HEK293 (cell line): Measurements from ENCODE around the gene NEIL1.
A peak's percentile ranks its signal among the peaks of the same experiment; 100 is the strongest.

Experiments used
- HOXD13 ChIP-seq: sonication (generic); formaldehyde crosslinking; IDR thresholded peaks from 2 replicates; pipeline ENCODE4 v1.8.0; 2022; ENCODE audit warnings: missing genetic modification reagents, borderline replicate concordance
- PRDM1 ChIP-seq: fragments of 450-650 bp; formaldehyde crosslinking; IDR thresholded peaks from 2 replicates; pipeline ENCODE4; 2016; ENCODE audit warnings: missing biosample characterization, missing genetic modification characterization
- SP2 ChIP-seq: fragments of 450-650 bp; formaldehyde crosslinking; IDR thresholded peaks from 2 replicates; pipeline ENCODE4 v1.5.1; 2016; ENCODE audit warnings: missing biosample characterization, missing genetic modification characterization
- ZBTB21 ChIP-seq: fragments of 450-650 bp; formaldehyde crosslinking; IDR thresholded peaks from 2 replicates; pipeline ENCODE4 v1.5.1; 2017; ENCODE audit warnings: missing biosample characterization, missing genetic modification characterization
- ZBTB7A ChIP-seq: fragments of 450-650 bp; formaldehyde crosslinking; IDR thresholded peaks from 2 replicates; pipeline ENCODE4 v1.5.1; 2016; ENCODE audit warnings: low read depth, missing biosample characterization, missing genetic modification characterization
- ZFP37 ChIP-seq: fragments of 450-650 bp; formaldehyde crosslinking; IDR thresholded peaks from 2 replicates; pipeline ENCODE4 v1.5.1; 2016; ENCODE audit warnings: missing biosample characterization, missing genetic modification characterization
- ZNF169 ChIP-seq: fragments of 450-650 bp; formaldehyde crosslinking; IDR thresholded peaks from 2 replicates; pipeline ENCODE4 v1.5.1; 2016; ENCODE audit warnings: missing biosample characterization, missing genetic modification characterization
- ZNF311 ChIP-seq: fragments of 450-650 bp; formaldehyde crosslinking; IDR thresholded peaks from 2 replicates; pipeline ENCODE4 v1.5.1; 2017; ENCODE audit warnings: missing biosample characterization, missing genetic modification characterization, borderline replicate concordance
- ZNF324 ChIP-seq: fragments of 450-650 bp; formaldehyde crosslinking; IDR thresholded peaks from 2 replicates; pipeline ENCODE4 v1.5.1; 2016; ENCODE audit warnings: missing biosample characterization, missing genetic modification characterization
- ZNF354C ChIP-seq: fragments of 450-650 bp; formaldehyde crosslinking; IDR thresholded peaks from 2 replicates; pipeline ENCODE4 v1.5.1; 2016; ENCODE audit warnings: missing biosample characterization, missing genetic modification characterization, low read depth, borderline replicate concordance
- ZNF548 ChIP-seq: fragments of 450-650 bp; formaldehyde crosslinking; IDR thresholded peaks from 2 replicates; pipeline ENCODE4 v1.5.1; 2016; ENCODE audit warnings: missing biosample characterization, missing genetic modification characterization
- ZNF596 ChIP-seq: fragments of 450-650 bp; IDR thresholded peaks from 2 replicates; pipeline ENCODE4 v1.5.0; 2018; ENCODE audit warnings: missing biosample characterization, mild to moderate bottlenecking, missing genetic modification characterization, moderate library complexity
- ZNF610 ChIP-seq: fragments of 450-650 bp; formaldehyde crosslinking; IDR thresholded peaks from 2 replicates; pipeline ENCODE4 v1.5.1; 2016; ENCODE audit warnings: missing biosample characterization, missing genetic modification characterization, borderline replicate concordance
- ZNF624 ChIP-seq: fragments of 450-650 bp; formaldehyde crosslinking; IDR thresholded peaks from 2 replicates; pipeline ENCODE4 v1.5.1; 2017; ENCODE audit warnings: missing biosample characterization, missing genetic modification characterization
- ZNF626 ChIP-seq: fragments of 450-650 bp; sonication (Bioruptor Pico); formaldehyde crosslinking; IDR thresholded peaks from 2 replicates; pipeline ENCODE4 v1.5.1; 2018; ENCODE audit warnings: missing biosample characterization, missing genetic modification characterization, inconsistent platforms
- ZNF837 ChIP-seq: fragments of 450-650 bp; formaldehyde crosslinking; IDR thresholded peaks from 2 replicates; pipeline ENCODE4 v1.5.1; 2016; ENCODE audit warnings: missing biosample characterization, missing genetic modification characterization
- TF ChIP-seq, protein P1 (sequence below): fragments of 450-650 bp; formaldehyde crosslinking; conservative IDR thresholded peaks from 2 replicates; pipeline ENCODE4 v1.5.1; 2016; ENCODE audit warnings: low read depth, missing biosample characterization, missing genetic modification characterization
- TF ChIP-seq, protein P2 (sequence below): fragments of 450-650 bp; formaldehyde crosslinking; IDR thresholded peaks from 2 replicates; pipeline ENCODE4 v1.5.1; 2017; ENCODE audit warnings: missing biosample characterization, missing genetic modification characterization
- TF ChIP-seq, protein P3 (sequence below): fragments of 450-650 bp; formaldehyde crosslinking; IDR thresholded peaks from 2 replicates; pipeline ENCODE4 v1.5.1; 2016; ENCODE audit warnings: missing biosample characterization, missing genetic modification characterization, low read depth
- TF ChIP-seq, protein P4 (sequence below): fragments of 450-650 bp; IDR thresholded peaks from 2 replicates; pipeline ENCODE4 v1.5.1; 2018; ENCODE audit warnings: missing biosample characterization, mild to moderate bottlenecking, missing genetic modification characterization

The NEIL1 gene

DNA sequence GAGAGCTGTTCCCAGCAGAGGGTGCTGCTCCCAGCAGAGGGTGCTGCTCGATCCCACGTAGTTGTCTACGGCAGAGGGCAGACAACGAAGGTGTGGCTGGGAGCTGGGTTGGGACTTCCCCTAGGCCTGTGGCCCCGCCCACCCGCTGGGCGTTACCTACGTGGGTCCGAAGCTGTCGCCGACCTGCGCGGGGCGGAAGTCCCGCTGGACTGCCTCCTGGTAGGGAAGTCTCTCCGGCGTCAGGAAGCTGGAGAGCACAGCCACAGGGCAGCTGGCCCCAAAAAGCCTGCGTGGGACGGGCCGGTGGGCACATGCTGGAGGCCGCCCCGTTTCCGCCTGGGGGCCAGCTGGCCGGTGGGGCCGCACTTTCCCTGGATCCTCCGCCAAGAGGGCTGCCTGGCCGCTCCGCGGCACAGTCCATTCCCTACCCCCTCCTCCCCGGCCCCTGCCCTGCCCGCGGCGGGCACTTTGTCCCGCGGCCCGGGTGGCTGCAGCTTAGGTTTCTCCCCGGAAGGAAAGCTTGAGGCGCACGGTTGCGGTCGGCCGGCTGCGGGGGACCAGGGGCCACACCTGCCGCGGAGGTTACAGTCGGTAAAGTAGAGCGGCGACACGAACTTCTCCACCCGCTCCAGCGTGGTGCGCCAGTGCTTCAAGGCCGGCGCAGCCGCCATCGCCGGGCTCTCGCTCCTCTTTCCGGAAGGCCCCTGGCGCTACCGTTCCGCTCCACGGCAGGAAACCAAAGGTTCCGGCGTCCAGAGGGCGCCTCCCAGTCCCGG, 21.3 kb downstream of the NEIL1 start, which contains the start of gene MAN2C1 (continued):
- TF ChIP-seq, protein P1, sequence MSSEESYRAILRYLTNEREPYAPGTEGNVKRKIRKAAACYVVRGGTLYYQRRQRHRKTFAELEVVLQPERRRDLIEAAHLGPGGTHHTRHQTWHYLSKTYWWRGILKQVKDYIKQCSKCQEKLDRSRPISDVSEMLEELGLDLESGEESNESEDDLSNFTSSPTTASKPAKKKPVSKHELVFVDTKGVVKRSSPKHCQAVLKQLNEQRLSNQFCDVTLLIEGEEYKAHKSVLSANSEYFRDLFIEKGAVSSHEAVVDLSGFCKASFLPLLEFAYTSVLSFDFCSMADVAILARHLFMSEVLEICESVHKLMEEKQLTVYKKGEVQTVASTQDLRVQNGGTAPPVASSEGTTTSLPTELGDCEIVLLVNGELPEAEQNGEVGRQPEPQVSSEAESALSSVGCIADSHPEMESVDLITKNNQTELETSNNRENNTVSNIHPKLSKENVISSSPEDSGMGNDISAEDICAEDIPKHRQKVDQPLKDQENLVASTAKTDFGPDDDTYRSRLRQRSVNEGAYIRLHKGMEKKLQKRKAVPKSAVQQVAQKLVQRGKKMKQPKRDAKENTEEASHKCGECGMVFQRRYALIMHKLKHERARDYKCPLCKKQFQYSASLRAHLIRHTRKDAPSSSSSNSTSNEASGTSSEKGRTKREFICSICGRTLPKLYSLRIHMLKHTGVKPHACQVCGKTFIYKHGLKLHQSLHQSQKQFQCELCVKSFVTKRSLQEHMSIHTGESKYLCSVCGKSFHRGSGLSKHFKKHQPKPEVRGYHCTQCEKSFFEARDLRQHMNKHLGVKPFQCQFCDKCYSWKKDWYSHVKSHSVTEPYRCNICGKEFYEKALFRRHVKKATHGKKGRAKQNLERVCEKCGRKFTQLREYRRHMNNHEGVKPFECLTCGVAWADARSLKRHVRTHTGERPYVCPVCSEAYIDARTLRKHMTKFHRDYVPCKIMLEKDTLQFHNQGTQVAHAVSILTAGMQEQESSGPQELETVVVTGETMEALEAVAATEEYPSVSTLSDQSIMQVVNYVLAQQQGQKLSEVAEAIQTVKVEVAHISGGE (tag by site-specific recombination) = peak; percentile 100
- TF ChIP-seq ZNF626 (tag by site-specific recombination) (no peak; the same call in 1 of the 2 replicates), ZNF548 (tag by site-specific recombination) (0 out of 2 replicates have a peak, but pooled peaks have one; percentile 42), ZNF624 (peak; percentile 70; the same call in 1 of the 2 replicates), ZNF324 (tag by site-specific recombination) (peak; percentile 98), PRDM1 (tag by site-specific recombination) (no peak), ZBTB7A (tag by site-specific recombination) (peak; percentile 98), ZNF354C (tag by site-specific recombination) (no peak), ZNF311 (tag by site-specific recombination) (no peak), SP2 (tag by site-specific recombination) (peak; percentile 99), HOXD13 (CRISPR knock-in tag) (no peak), ZNF610 (tag by site-specific recombination) (peak; percentile 92), ZBTB21 (tag by site-specific recombination) (peak; percentile 74), ZNF169 (tag by site-specific recombination) (no peak), ZNF596 (tag by site-specific recombination) (peak; percentile 55; the same call in 1 of the 2 replicates), ZNF837 (tag by site-specific recombination) (peak; percentile 94; the same call in 1 of the 2 replicates), ZFP37 (peak; percentile 100)
- TF ChIP-seq, protein P2, sequence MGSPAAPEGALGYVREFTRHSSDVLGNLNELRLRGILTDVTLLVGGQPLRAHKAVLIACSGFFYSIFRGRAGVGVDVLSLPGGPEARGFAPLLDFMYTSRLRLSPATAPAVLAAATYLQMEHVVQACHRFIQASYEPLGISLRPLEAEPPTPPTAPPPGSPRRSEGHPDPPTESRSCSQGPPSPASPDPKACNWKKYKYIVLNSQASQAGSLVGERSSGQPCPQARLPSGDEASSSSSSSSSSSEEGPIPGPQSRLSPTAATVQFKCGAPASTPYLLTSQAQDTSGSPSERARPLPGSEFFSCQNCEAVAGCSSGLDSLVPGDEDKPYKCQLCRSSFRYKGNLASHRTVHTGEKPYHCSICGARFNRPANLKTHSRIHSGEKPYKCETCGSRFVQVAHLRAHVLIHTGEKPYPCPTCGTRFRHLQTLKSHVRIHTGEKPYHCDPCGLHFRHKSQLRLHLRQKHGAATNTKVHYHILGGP (tag by site-specific recombination) = no peak
- TF ChIP-seq, protein P3, sequence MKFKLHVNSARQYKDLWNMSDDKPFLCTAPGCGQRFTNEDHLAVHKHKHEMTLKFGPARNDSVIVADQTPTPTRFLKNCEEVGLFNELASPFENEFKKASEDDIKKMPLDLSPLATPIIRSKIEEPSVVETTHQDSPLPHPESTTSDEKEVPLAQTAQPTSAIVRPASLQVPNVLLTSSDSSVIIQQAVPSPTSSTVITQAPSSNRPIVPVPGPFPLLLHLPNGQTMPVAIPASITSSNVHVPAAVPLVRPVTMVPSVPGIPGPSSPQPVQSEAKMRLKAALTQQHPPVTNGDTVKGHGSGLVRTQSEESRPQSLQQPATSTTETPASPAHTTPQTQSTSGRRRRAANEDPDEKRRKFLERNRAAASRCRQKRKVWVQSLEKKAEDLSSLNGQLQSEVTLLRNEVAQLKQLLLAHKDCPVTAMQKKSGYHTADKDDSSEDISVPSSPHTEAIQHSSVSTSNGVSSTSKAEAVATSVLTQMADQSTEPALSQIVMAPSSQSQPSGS (tag by site-specific recombination) = no peak
- TF ChIP-seq, protein P4, sequence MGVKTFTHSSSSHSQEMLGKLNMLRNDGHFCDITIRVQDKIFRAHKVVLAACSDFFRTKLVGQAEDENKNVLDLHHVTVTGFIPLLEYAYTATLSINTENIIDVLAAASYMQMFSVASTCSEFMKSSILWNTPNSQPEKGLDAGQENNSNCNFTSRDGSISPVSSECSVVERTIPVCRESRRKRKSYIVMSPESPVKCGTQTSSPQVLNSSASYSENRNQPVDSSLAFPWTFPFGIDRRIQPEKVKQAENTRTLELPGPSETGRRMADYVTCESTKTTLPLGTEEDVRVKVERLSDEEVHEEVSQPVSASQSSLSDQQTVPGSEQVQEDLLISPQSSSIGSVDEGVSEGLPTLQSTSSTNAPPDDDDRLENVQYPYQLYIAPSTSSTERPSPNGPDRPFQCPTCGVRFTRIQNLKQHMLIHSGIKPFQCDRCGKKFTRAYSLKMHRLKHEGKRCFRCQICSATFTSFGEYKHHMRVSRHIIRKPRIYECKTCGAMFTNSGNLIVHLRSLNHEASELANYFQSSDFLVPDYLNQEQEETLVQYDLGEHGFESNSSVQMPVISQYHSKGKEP = peak; percentile 70; the same call in 1 of the 2 replicates
